Nephron (organoid): ENCODE measurements around the gene CAMTA1.

Experiments used
- H3K27ac Mint-ChIP-seq, 3 experiments: 2 replicates each; pipeline ENCODE4 v1.8.0; 2020; ENCODE audit warnings: mixed read lengths in 3 of 3, mild to moderate bottlenecking in 2 of 3, moderate library complexity in 1 of 3
- H3K27me3 Mint-ChIP-seq: 2 replicates; pipeline ENCODE4 v1.8.0; 2021; ENCODE audit warnings: low read depth, mild to moderate bottlenecking, moderate library complexity, mixed read lengths
- H3K36me3 Mint-ChIP-seq: 2 replicates; pipeline ENCODE4 v1.8.0; 2020; ENCODE audit warnings: low read depth, mixed read lengths
- H3K4me1 Mint-ChIP-seq: 2 replicates; pipeline ENCODE4 v1.8.0; 2020; ENCODE audit warnings: mixed read lengths
- H3K4me3 Mint-ChIP-seq, 3 experiments: 2 replicates each; pipeline ENCODE4 v1.8.0; 2020; ENCODE audit warnings: mild to moderate bottlenecking in 3 of 3, mixed read lengths in 3 of 3, moderate library complexity in 2 of 3
- H3K9me3 Mint-ChIP-seq: 2 replicates; pipeline ENCODE4 v1.8.0; 2020; ENCODE audit warnings: mixed read lengths
- TF ChIP-seq, protein P1 (sequence below), 3 experiments: fragments of 200-600 bp; sonication (generic); IDR thresholded peaks; one replicate each; pipeline ENCODE4 v1.5.0; 2021; ENCODE audit warnings: antibody characterized with exemption in 3 of 3; ENCODE audit not compliant: unreplicated experiment in 3 of 3

The CAMTA1 gene

GRCh38 chr1:7504438-7504720 is 719.1 kb downstream of the CAMTA1 start:
- H3K27ac Mint-ChIP-seq = no peak overlapping the region
- H3K4me1 Mint-ChIP-seq = peaks cover 19% of the 10 kb centered on the region
- no peak overlapping the region for H3K4me3 Mint-ChIP-seq
- H3K9me3 Mint-ChIP-seq = no peaks in the 10 kb centered on the region
- TF ChIP-seq, protein P1, sequence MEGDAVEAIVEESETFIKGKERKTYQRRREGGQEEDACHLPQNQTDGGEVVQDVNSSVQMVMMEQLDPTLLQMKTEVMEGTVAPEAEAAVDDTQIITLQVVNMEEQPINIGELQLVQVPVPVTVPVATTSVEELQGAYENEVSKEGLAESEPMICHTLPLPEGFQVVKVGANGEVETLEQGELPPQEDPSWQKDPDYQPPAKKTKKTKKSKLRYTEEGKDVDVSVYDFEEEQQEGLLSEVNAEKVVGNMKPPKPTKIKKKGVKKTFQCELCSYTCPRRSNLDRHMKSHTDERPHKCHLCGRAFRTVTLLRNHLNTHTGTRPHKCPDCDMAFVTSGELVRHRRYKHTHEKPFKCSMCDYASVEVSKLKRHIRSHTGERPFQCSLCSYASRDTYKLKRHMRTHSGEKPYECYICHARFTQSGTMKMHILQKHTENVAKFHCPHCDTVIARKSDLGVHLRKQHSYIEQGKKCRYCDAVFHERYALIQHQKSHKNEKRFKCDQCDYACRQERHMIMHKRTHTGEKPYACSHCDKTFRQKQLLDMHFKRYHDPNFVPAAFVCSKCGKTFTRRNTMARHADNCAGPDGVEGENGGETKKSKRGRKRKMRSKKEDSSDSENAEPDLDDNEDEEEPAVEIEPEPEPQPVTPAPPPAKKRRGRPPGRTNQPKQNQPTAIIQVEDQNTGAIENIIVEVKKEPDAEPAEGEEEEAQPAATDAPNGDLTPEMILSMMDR (IDR thresholded peaks at IDR 0.05; ENCODE audit: unreplicated experiment in 3 of 3) = no peak
- H3K27me3 Mint-ChIP-seq = no peaks in the 10 kb centered on the region
- H3K36me3 Mint-ChIP-seq = no peaks in the 10 kb centered on the region

DNA sequence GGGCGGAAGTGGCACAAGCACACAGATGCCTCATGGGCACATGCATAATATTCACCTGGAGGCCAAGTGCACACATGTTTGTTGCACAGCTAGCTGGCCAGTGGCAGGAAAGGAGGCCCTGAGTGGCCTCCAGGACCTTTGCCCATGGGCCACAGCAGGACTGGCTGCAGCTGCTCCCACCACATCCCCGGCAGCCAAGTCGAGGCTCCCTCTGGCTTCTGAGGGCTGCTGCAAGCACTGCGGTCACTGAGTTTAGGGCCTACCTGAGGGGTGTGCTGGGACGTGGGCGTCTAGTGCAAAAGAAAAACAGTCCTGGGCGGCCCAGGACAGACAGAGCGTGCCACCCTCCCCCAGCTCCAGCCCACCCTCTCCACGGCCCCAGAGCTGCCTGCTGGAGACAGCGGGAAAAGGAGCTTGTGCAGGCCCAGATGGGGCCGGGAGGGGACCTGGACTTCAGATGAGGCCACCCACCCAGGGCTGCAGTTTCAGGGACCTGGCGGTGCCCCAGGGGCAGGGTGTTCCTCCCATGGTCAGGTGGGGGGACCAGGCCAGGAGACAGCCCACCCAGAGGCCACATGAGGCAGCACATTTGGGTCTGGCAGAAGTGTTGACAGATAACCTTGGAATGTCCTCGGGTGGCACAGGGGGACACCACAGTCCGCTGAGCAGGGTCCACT is 720.0 kb downstream of the CAMTA1 start:
- no peak overlapping the region for H3K4me3 Mint-ChIP-seq
- H3K9me3 Mint-ChIP-seq = no peaks in the 10 kb centered on the region
- TF ChIP-seq, protein P1 (IDR thresholded peaks at IDR 0.05; ENCODE audit: unreplicated experiment in 3 of 3) = no peak
- peaks cover 22% of the 10 kb centered on the region for H3K4me1 Mint-ChIP-seq
- H3K27ac Mint-ChIP-seq = no peak overlapping the region
- no peaks in the 10 kb centered on the region for H3K36me3 Mint-ChIP-seq
- no peaks in the 10 kb centered on the region for H3K27me3 Mint-ChIP-seq

GRCh38 chr1:7505771-7506453 is 720.7 kb downstream of the CAMTA1 start:
- H3K4me3 Mint-ChIP-seq = no peak overlapping the region
- H3K4me1 Mint-ChIP-seq = peaks cover 22% of the 10 kb centered on the region
- TF ChIP-seq, protein P1 (IDR thresholded peaks at IDR 0.05; ENCODE audit: unreplicated experiment in 3 of 3) = no peak
- no peaks in the 10 kb centered on the region for H3K9me3 Mint-ChIP-seq
- H3K36me3 Mint-ChIP-seq = no peaks in the 10 kb centered on the region
- H3K27ac Mint-ChIP-seq = no peak overlapping the region
- H3K27me3 Mint-ChIP-seq = peaks cover 4% of the 10 kb centered on the region

- H3K27me3 Mint-ChIP-seq = peaks cover 7% of the 10 kb centered on the region
- TF ChIP-seq, protein P1 (IDR thresholded peaks at IDR 0.05; ENCODE audit: unreplicated experiment in 3 of 3) = no peak
- H3K27ac Mint-ChIP-seq = no peak overlapping the region
- no peak overlapping the region for H3K4me3 Mint-ChIP-seq
- no peaks in the 10 kb centered on the region for H3K36me3 Mint-ChIP-seq
- H3K9me3 Mint-ChIP-seq = no peaks in the 10 kb centered on the region
- H3K4me1 Mint-ChIP-seq = peaks cover 18% of the 10 kb centered on the region
These were observed 721.4 kb downstream of the CAMTA1 start for GRCh38 chr1:7506454-7507284.

- H3K36me3 Mint-ChIP-seq = no peaks in the 10 kb centered on the region
- TF ChIP-seq, protein P1 (IDR thresholded peaks at IDR 0.05; ENCODE audit: unreplicated experiment in 3 of 3) = no peak
These were observed 722.2 kb downstream of the CAMTA1 start for GRCh38 chr1:7507285-7508019.

More at GRCh38 chr1:7507285-7508019, 722.2 kb downstream of the CAMTA1 start:
- H3K4me3 Mint-ChIP-seq = no peak overlapping the region
- no peaks in the 10 kb centered on the region for H3K9me3 Mint-ChIP-seq
- H3K27me3 Mint-ChIP-seq = peaks cover 9% of the 10 kb centered on the region
- peaks cover 15% of the 10 kb centered on the region for H3K4me1 Mint-ChIP-seq
- H3K27ac Mint-ChIP-seq = no peak overlapping the region
